K562 (cell line): ENCODE measurements around the gene TOM1L2. TPM values are rescaled to one million over a fixed set of nuclear protein-coding genes. Genes with fewer than 3 reads are reported as not detected.

Source experiments
- ARHGAP35 ChIP-seq: fragments of 450-650 bp; IDR thresholded peaks from 2 replicates; pipeline ENCODE4 v1.6.1; 2018; ENCODE audit not compliant: partially characterized antibody
- BRD4 ChIP-seq: fragments of 200-600 bp; sonication (generic); IDR thresholded peaks from 2 replicates; pipeline ENCODE4 v1.6.1; 2017; ENCODE audit warnings: inconsistent platforms
- DPF2 ChIP-seq: fragments of 450-650 bp; IDR thresholded peaks from 2 replicates; pipeline ENCODE4 v1.6.1; 2016
- E2F8 ChIP-seq: fragments of 450-650 bp; IDR thresholded peaks from 2 replicates; pipeline ENCODE4 v1.7.1; 2018; ENCODE audit warnings: mild to moderate bottlenecking, low read depth; ENCODE audit not compliant: partially characterized antibody
- EZH2 ChIP-seq: IDR thresholded peaks from 2 replicates; pipeline ENCODE4 v1.6.1; 2012; ENCODE audit warnings: low read depth, mild to moderate bottlenecking, inconsistent platforms, low read length, borderline replicate concordance
- HIVEP1 ChIP-seq: fragments of 250-450 bp; sonication (Bioruptor Pico); IDR thresholded peaks from 2 replicates; pipeline ENCODE4 v1.4.0; 2020; ENCODE audit warnings: mild to moderate bottlenecking
- HNRNPH1 ChIP-seq: fragments of 200-400 bp; formaldehyde crosslinking; optimal IDR thresholded peaks from 2 replicates; pipeline ENCODE3; 2017; ENCODE audit warnings: low read depth, mild to moderate bottlenecking, low read length, moderate library complexity
- KHSRP ChIP-seq: fragments of 450-650 bp; IDR thresholded peaks from 2 replicates; pipeline ENCODE4 v1.6.1; 2017
- MCM2 ChIP-seq: fragments of 450-650 bp; IDR thresholded peaks from 2 replicates; pipeline ENCODE4 v1.6.1; 2017; ENCODE audit warnings: low read depth, mild to moderate bottlenecking
- MXD1 ChIP-seq: fragments of 250-450 bp; sonication (Bioruptor Pico); IDR thresholded peaks from 2 replicates; pipeline ENCODE4 v1.8.0; 2021; ENCODE audit warnings: borderline replicate concordance, mild to moderate bottlenecking, moderate library complexity; ENCODE audit not compliant: poor library complexity, severe bottlenecking
- PML ChIP-seq: IDR thresholded peaks from 2 replicates; pipeline ENCODE4 v1.6.1; 2012; ENCODE audit warnings: low read length, inconsistent platforms
- PTBP1 ChIP-seq: fragments of 200-400 bp; formaldehyde crosslinking; IDR thresholded peaks from 2 replicates; pipeline ENCODE4 v1.6.1; 2017; ENCODE audit warnings: low read depth, low read length
- SMARCE1 ChIP-seq: fragments of 450-650 bp; IDR thresholded peaks from 2 replicates; pipeline ENCODE4 v1.7.1; 2016; ENCODE audit warnings: mild to moderate bottlenecking
- ZNF134 ChIP-seq: fragments of 250-450 bp; sonication (Bioruptor Pico); conservative IDR thresholded peaks from 2 replicates; pipeline ENCODE4 v1.4.0; 2020
- ZNF395 ChIP-seq: fragments of 200-800 bp; sonication (Bioruptor generic); IDR thresholded peaks from 2 replicates; pipeline ENCODE4 v1.6.1; 2017; ENCODE audit warnings: missing genetic modification characterization, missing compliant biosample characterization
- ZNF408 ChIP-seq: fragments of 250-450 bp; sonication (Bioruptor Pico); IDR thresholded peaks from 2 replicates; pipeline ENCODE4 v1.4.0; 2020; ENCODE audit warnings: low read depth, mild to moderate bottlenecking, moderate library complexity
- ZNF431 ChIP-seq: sonication (generic); formaldehyde crosslinking; IDR thresholded peaks from 2 replicates; pipeline ENCODE4 v1.8.0; 2022; ENCODE audit warnings: mild to moderate bottlenecking, missing genetic modification reagents
- ZNF707 ChIP-seq: fragments of 250-450 bp; sonication (Bioruptor Pico); conservative IDR thresholded peaks from 2 replicates; pipeline ENCODE4 v1.8.0; 2022; ENCODE audit warnings: inconsistent platforms, mild to moderate bottlenecking, moderate library complexity
- polyA plus RNA-seq, 8 experiments: library from polyadenylated mRNA; depleted of rRNA in 4 of 8; stranded (reverse) in 5 of 8; unstranded in 3 of 8; fragments of >200 nt; fragmentation: Nextera tagmentation in 2 of 8; fragmentation: Illumina TruSeq in 1 of 8; extraction: Ambion mirVana in 2 of 8; extraction: Trizol in 1 of 8; gene quantifications; 2 replicates each; pipeline versions ENCODE4 v1.2.1 to v1.2.3, GENCODE V29; 2011 to 2014; ENCODE audit warnings: inconsistent platforms in 1 of 8, missing spikeins in 1 of 8
- total RNA-seq, 7 experiments: library from RNA; depleted of rRNA in 6 of 7; stranded (reverse); fragments of >200 nt in 6 of 7; fragmentation: Illumina TruSeq in 2 of 7; extraction: Trizol in 2 of 7; gene quantifications; 2 replicates each; pipeline versions ENCODE4 v1.2.1 to v1.2.3, GENCODE V29; 2011 to 2021; ENCODE audit warnings: low replicate concordance in 1 of 7
- TF ChIP-seq, protein P1 (sequence below), 2 experiments: fragments of 250-450 bp in 1 of 2; fragments of 450-650 bp in 1 of 2; sonication (Bioruptor Pico) in 1 of 2; IDR thresholded peaks; 2 replicates each; pipeline versions ENCODE4 v1.6.1 to v1.8.0; 2016 to 2021; ENCODE audit warnings: mild to moderate bottlenecking in 2 of 2, moderate library complexity in 2 of 2, missing compliant biosample characterization in 1 of 2, missing genetic modification characterization in 1 of 2
- TF ChIP-seq, protein P2 (sequence below): sonication (generic); formaldehyde crosslinking; IDR thresholded peaks from 2 replicates; pipeline ENCODE4 v1.8.0; 2022; ENCODE audit warnings: mild to moderate bottlenecking, missing genetic modification reagents
- TF ChIP-seq, protein P3 (sequence below): fragments of 250-450 bp; sonication (Bioruptor Pico); IDR thresholded peaks from 2 replicates; pipeline ENCODE4 v1.8.0; 2021; ENCODE audit warnings: moderate library complexity, mild to moderate bottlenecking, inconsistent platforms

TOM1L2 gene
- total and polyA plus RNA-seq, 9 of the 15 experiments (the other 6 are each of a cell fraction or from before 2014, with no cell fraction given): 0.07 to 6.0 (median 2.5) TPM

GRCh38 chr17:17836818-17837379 is 135.3 kb downstream of the TOM1L2 start, which contains the start of gene SREBF1 (continued):
- no peak for TF ChIP-seq PTBP1
- TF ChIP-seq ZNF431: no peak
- TF ChIP-seq, protein P1, sequence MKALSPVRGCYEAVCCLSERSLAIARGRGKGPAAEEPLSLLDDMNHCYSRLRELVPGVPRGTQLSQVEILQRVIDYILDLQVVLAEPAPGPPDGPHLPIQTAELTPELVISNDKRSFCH (CRISPR knock-in tag; IDR thresholded peaks at IDR 0.05): no peak
- TF ChIP-seq, protein P1 (tag; IDR thresholded peaks at IDR 0.05): no peak
- TF ChIP-seq ARHGAP35: no peak
- TF ChIP-seq HNRNPH1: no peak
- no peak for TF ChIP-seq DPF2
- 0 out of 2 replicates have a peak, but pooled peaks have one; percentile 21 for TF ChIP-seq SMARCE1
- no peak for TF ChIP-seq HIVEP1
- TF ChIP-seq ZNF395 (CRISPR knock-in tag): 0 out of 2 replicates have a peak, but pooled peaks have one; percentile 12
- TF ChIP-seq EZH2: no peak
- no peak for TF ChIP-seq ZNF707 (CRISPR knock-in tag)
- no peak for TF ChIP-seq ZNF408 (CRISPR knock-in tag)
- TF ChIP-seq, protein P2, sequence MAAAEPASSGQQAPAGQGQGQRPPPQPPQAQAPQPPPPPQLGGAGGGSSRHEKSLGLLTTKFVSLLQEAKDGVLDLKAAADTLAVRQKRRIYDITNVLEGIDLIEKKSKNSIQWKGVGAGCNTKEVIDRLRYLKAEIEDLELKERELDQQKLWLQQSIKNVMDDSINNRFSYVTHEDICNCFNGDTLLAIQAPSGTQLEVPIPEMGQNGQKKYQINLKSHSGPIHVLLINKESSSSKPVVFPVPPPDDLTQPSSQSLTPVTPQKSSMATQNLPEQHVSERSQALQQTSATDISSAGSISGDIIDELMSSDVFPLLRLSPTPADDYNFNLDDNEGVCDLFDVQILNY (CRISPR knock-in tag): no peak
- no peak for TF ChIP-seq KHSRP
- no peak for TF ChIP-seq MCM2
- TF ChIP-seq MXD1 (CRISPR knock-in tag): no peak
- TF ChIP-seq E2F8: no peak
- TF ChIP-seq PML: no peak
- TF ChIP-seq, protein P3, sequence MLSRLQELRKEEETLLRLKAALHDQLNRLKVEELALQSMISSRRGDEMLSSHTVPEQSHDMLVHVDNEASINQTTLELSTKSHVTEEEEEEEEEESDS (CRISPR knock-in tag): no peak
- TF ChIP-seq ZNF134 (CRISPR knock-in tag): no peak
- no peak for TF ChIP-seq BRD4
